Rectal smooth muscle tissue (tissue), 1 donor: Measurements from ENCODE around the gene NRP1.

ENCODE experiments used
- H3K27ac ChIP-seq: one replicate; pipeline ENCODE4 v1.7.0; 2013; ENCODE audit warnings: low read depth, low read length, inconsistent platforms
- H3K27me3 ChIP-seq: one replicate; pipeline ENCODE4 v1.7.0; 2013; ENCODE audit warnings: low read length; ENCODE audit not compliant: control insufficient read depth, insufficient read depth
- H3K36me3 ChIP-seq: one replicate; pipeline ENCODE4 v1.7.0; 2013; ENCODE audit warnings: low read length; ENCODE audit not compliant: control insufficient read depth, insufficient read depth
- H3K4me1 ChIP-seq: one replicate; pipeline ENCODE4 v1.7.0; 2013; ENCODE audit warnings: low read length; ENCODE audit not compliant: control insufficient read depth, insufficient read depth
- H3K4me3 ChIP-seq: one replicate; pipeline ENCODE4 v1.7.0; 2013; ENCODE audit warnings: low read length
- H3K9ac ChIP-seq: one replicate; pipeline ENCODE4 v1.7.0; 2013; ENCODE audit warnings: low read length

NRP1 gene

GRCh38 chr10:33278198-33278597 is 56.3 kb downstream of the NRP1 start:
- peaks cover 12% of the 10 kb centered on the region for H3K4me1 ChIP-seq
- no peaks in the 10 kb centered on the region for H3K27me3 ChIP-seq
- no peak overlapping the region for H3K27ac ChIP-seq
- no peaks in the 10 kb centered on the region for H3K36me3 ChIP-seq
- H3K4me3 ChIP-seq: no peak overlapping the region
- no peak overlapping the region for H3K9ac ChIP-seq

- Histone ChIP-seq H3K27me3 (no peaks in the 10 kb centered on the region), H3K4me3 (no peak overlapping the region), H3K27ac (peak overlapping the region; percentile 4), H3K9ac (no peak overlapping the region), H3K4me1 (peaks cover 18% of the 10 kb centered on the region), H3K36me3 (no peaks in the 10 kb centered on the region)
Measured at GRCh38 chr10:33277135-33277536, 57.3 kb downstream of the NRP1 start.

GRCh38 chr10:33276282-33276923 is 58.1 kb downstream of the NRP1 start:
- Histone ChIP-seq H3K36me3 (no peaks in the 10 kb centered on the region), H3K4me1 (peaks cover 18% of the 10 kb centered on the region), H3K27ac (no peak overlapping the region), H3K4me3 (no peak overlapping the region), H3K9ac (no peak overlapping the region), H3K27me3 (no peaks in the 10 kb centered on the region)

GRCh38 chr10:33274096-33274785 is 60.2 kb downstream of the NRP1 start:
- no peaks in the 10 kb centered on the region for H3K36me3 ChIP-seq
- no peak overlapping the region for H3K9ac ChIP-seq
- H3K27ac ChIP-seq: peak overlapping the region; percentile 70
- peaks cover 18% of the 10 kb centered on the region for H3K4me1 ChIP-seq
- H3K27me3 ChIP-seq: no peaks in the 10 kb centered on the region
- H3K4me3 ChIP-seq: no peak overlapping the region

DNA sequence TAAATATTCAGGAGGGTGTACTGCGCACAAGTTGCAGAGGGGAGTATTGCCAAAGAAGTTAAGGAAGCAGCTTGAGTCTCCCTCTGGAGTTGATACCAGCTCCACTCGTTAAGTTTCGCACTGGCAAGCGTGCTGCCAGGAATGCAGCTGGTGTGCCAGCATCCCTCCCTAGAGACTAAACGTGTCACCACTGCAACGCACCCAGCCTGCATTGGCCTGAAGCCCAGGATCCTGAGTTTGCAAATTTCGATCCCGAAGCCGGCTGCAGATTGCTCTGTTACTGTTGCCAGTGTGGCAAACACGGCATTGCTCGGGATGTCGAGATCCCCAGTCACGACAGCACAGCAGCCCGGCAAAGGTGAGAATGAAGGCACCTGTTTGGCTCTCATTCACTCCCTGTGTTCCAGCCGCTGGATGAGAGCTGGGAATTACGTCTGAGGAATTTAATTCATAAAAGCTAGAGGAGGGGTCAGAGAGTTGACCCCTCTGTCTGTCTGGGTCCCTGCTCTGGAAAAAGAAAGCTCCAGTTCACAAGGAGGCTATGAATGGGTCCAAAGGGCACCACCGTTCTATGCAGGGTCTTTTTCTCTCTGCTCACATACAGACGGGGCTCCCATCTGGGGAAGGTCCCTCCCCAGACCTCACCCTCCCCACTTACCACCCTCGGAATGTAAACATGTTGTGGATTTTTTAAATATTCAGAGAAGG is 61.0 kb downstream of the NRP1 start:
- H3K36me3 ChIP-seq: no peaks in the 10 kb centered on the region
- H3K4me3 ChIP-seq: peak overlapping the region; percentile 54
- H3K4me1 ChIP-seq: peaks cover 18% of the 10 kb centered on the region
- no peaks in the 10 kb centered on the region for H3K27me3 ChIP-seq
- peak overlapping the region; percentile 70 for H3K27ac ChIP-seq
- H3K9ac ChIP-seq: no peak overlapping the region

DNA sequence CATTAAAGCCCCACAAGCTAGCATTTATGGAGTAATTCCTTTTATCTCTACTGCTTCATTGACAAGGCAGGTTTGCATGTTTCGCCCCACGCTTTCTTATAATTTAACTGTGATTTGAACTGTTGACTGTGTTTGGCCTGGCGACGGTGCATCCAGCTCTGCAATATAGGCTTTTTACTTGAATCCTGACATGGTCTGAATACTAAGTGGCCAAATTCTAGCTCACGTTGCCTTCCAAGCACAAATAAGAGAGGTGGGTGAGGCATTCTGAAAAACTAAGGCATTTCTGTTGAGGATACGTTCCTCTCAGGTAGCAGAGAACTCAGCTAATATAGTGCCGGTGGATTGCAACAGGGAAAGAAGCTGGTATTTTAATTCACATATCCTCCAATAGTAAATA is 61.8 kb downstream of the NRP1 start:
- H3K9ac ChIP-seq: no peak overlapping the region
- peaks cover 18% of the 10 kb centered on the region for H3K4me1 ChIP-seq
- peak overlapping the region; percentile 22 for H3K4me3 ChIP-seq
- no peaks in the 10 kb centered on the region for H3K36me3 ChIP-seq
- no peaks in the 10 kb centered on the region for H3K27me3 ChIP-seq
- peak overlapping the region; percentile 63 for H3K27ac ChIP-seq

DNA sequence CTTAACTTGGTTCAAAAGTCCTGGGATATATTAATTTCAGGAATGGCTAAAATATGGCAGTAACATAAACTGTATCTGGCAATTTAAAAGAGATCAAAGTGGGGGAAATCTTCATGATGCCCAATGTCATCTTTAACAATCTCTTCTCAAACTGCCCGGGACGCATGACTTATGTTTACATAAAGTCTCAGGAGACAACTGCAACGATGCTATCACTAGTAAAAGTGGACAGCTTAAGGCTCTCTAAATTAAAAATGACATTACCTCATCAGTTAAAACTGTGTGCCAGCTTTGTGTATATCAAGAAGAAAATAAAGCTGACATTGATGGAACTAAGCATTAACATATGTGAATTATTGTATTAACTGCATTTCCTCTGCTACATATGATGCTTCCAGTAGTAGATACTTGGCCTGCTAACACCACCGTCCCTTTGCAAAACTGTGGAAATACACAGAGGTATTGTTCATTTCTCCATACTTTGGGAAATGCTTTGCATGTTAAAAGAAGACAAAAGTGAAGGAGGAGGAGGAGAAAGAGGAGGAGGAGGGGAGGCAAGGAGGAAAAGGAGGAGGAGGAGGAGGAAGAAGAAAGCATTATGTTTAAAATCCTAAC is 62.4 kb downstream of the NRP1 start:
- Histone ChIP-seq H3K4me3 (peak overlapping the region; percentile 22), H3K27me3 (no peaks in the 10 kb centered on the region), H3K27ac (peak overlapping the region; percentile 35), H3K36me3 (no peaks in the 10 kb centered on the region), H3K9ac (no peak overlapping the region), H3K4me1 (peaks cover 18% of the 10 kb centered on the region)

DNA sequence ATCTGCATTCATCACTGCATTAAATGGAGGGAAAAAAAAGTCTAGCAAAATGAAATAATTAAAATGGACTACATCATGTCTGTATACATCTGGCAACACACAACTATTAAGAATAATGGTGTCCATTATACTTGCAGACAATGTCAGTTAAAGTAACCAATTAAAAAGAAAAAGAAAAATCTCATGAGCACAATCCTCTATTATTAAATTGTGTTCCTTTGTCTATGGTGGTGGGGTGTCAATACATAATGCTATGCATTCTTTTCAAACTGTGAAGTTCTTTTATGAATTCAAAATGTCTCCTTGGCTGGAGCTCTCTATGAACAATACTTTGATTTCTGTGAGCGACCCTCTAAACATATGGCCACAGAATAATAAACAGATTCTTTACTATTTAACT is 63.5 kb downstream of the NRP1 start:
- Histone ChIP-seq H3K27ac (no peak overlapping the region), H3K4me3 (no peak overlapping the region), H3K27me3 (no peaks in the 10 kb centered on the region), H3K9ac (no peak overlapping the region), H3K36me3 (no peaks in the 10 kb centered on the region), H3K4me1 (peaks cover 15% of the 10 kb centered on the region)

- Histone ChIP-seq H3K4me3 (no peak overlapping the region), H3K9ac (no peak overlapping the region), H3K36me3 (no peaks in the 10 kb centered on the region), H3K4me1 (peaks cover 5% of the 10 kb centered on the region), H3K27ac (no peak overlapping the region), H3K27me3 (no peaks in the 10 kb centered on the region)
Measured at GRCh38 chr10:33267708-33268107, 66.8 kb downstream of the NRP1 start.

- Histone ChIP-seq H3K36me3 (no peaks in the 10 kb centered on the region), H3K9ac (no peak overlapping the region), H3K27ac (no peak overlapping the region), H3K4me3 (no peak overlapping the region), H3K27me3 (no peaks in the 10 kb centered on the region), H3K4me1 (no peaks in the 10 kb centered on the region)
Measured at GRCh38 chr10:33265621-33266020, 68.8 kb downstream of the NRP1 start.

- Histone ChIP-seq H3K27ac (no peak overlapping the region), H3K27me3 (no peaks in the 10 kb centered on the region), H3K9ac (no peak overlapping the region), H3K4me1 (no peaks in the 10 kb centered on the region), H3K4me3 (no peak overlapping the region), H3K36me3 (no peaks in the 10 kb centered on the region)
Measured at GRCh38 chr10:33263453-33263852, 71.0 kb downstream of the NRP1 start.

GRCh38 chr10:33262871-33263270 is 71.6 kb downstream of the NRP1 start:
- Histone ChIP-seq H3K4me3 (no peak overlapping the region), H3K4me1 (no peaks in the 10 kb centered on the region), H3K9ac (no peak overlapping the region), H3K36me3 (no peaks in the 10 kb centered on the region), H3K27ac (no peak overlapping the region), H3K27me3 (no peaks in the 10 kb centered on the region)
